Psoas muscle (tissue), 8 donors: ENCODE results near the gene ZNF771. TPM values are rescaled to one million over a fixed set of nuclear protein-coding genes. Genes with fewer than 3 reads are reported as not detected.
A peak's percentile ranks its signal among the peaks of the same experiment; 100 is the strongest.
"Not testable (repeated sequence)": the region's sequence is repeated elsewhere in the genome, so short reads cannot be mapped to it uniquely, and the experiment has no call there.

Source experiments
- ATAC-seq, 4 donors: fragments of 200-7000 bp; cut with Tn5 transposase; one replicate each; pipeline ENCODE4 v1.9.1; 2020; ENCODE audit warnings: moderate library complexity in 3 of 4, mild to moderate bottlenecking in 2 of 4
- DNase-seq, 2 donors: peaks; one replicate each; pipeline ENCODE4 v3.0.0-alpha.2; 2020
- H3K27ac ChIP-seq: fragments of 200-600 bp; one replicate; pipeline ENCODE4 v1.8.0; 2022
- H3K27me3 ChIP-seq, 3 donors: fragments of 200-600 bp in 1 of 3; one replicate each; pipeline versions ENCODE4 v1.6.1 to v1.8.0; 2013 to 2022; ENCODE audit warnings: low read length in 2 of 3, mild to moderate bottlenecking in 2 of 3, moderate library complexity in 1 of 3; ENCODE audit not compliant: insufficient read depth in 3 of 3
- H3K36me3 ChIP-seq, 2 donors: fragments of 200-600 bp in 1 of 2; one replicate each; pipeline versions ENCODE4 v1.6.1 to v1.8.0; 2013 to 2022; ENCODE audit warnings: low read depth in 1 of 2, mild to moderate bottlenecking in 1 of 2, moderate library complexity in 1 of 2; ENCODE audit not compliant: insufficient read depth in 1 of 2
- H3K4me1 ChIP-seq: fragments of 200-600 bp; one replicate; pipeline ENCODE4 v1.8.0; 2022
- H3K4me3 ChIP-seq: fragments of 200-600 bp; one replicate; pipeline ENCODE4 v1.8.0; 2022; ENCODE audit warnings: mild to moderate bottlenecking
- H3K9me3 ChIP-seq: fragments of 200-600 bp; one replicate; pipeline ENCODE4 v1.8.0; 2022
- CTCF ChIP-seq: fragments of 200-600 bp; IDR thresholded peaks from one replicate; pipeline ENCODE4 v1.8.0; 2022; ENCODE audit warnings: antibody characterized with exemption
- WGBS, 3 donors: extraction: QIAGEN DNeasy Blood & Tissue Kit; methylation state at CpG; one replicate each; pipeline versions ENCODE4 v1.1.6 to v1.1.7; 2013; 5-methylcytosine and 5-hydroxymethylcytosine counted together
- intact Hi-C, 2 donors: fragments of 100-400 bp; cut with DNase I; formaldehyde crosslinking; loops; one replicate each; pipeline versions ENCODE4 v1.11.0 to v1.14.2; 2022
- polyA plus RNA-seq, 3 donors: library from polyadenylated mRNA; stranded (reverse); fragments of 200-250 nt; gene quantifications; one replicate each; pipeline ENCODE4 v1.2.3, GENCODE V29; 2013
- total RNA-seq, 4 donors: library from RNA; stranded (reverse); fragmentation: NEBNext Ultra II Directional in 2 of 4; extraction: Animal tissue kit (Norgen Biotek cat#: 25700) in 2 of 4; gene quantifications; one replicate each; pipeline versions ENCODE4 v1.2.1 to v1.2.4, GENCODE V29; 2021 to 2023
- donor health status: healthy with polysubstance abuse.
- donor health status: DM: no; HTN: no; CAD: no; lungs with moderate emphysema.
- donor health status: Bipolar disorder and iron deficiency.
- donor health status: healthy.
- donor health status: DM: yes; HTN: yes; CAD: no.
- donor health status: DM: no; HTN: no; CAD: no.
- donor health status: DM: no; HTN: no; CAD: no.
- donor health status: DM: yes; HTN: yes; CAD: no.

Gene ZNF771
- total and polyA plus RNA-seq, 7 donors: 4.8 to 14.6 (median 7.4) TPM

GRCh38 chr16:30458561-30459394 lies 51.4 kb downstream of the ZNF771 start:
- 76 to 80% (median 77%) methylated on average over 22 of the region's 22 CpGs for WGBS, 3 donors
- no peaks in the 10 kb centered on the region for H3K36me3 ChIP-seq
- TF ChIP-seq CTCF: no peak
- H3K27me3 ChIP-seq: no peaks in the 10 kb centered on the region
- no peak overlapping the region for H3K27ac ChIP-seq
- H3K4me1 ChIP-seq: no peaks in the 10 kb centered on the region
- no peak overlapping the region for H3K4me3 ChIP-seq
- intact Hi-C loops: no loop called here
- no peaks in the 10 kb centered on the region for H3K9me3 ChIP-seq
- peak; percentile 19 to 54 for DNase-seq
- ATAC-seq: no peak

GRCh38 chr16:30459456-30459855 lies 52.0 kb downstream of the ZNF771 start:
- DNase-seq: no peak
- intact Hi-C loops: no loop called here
- H3K9me3 ChIP-seq: no peaks in the 10 kb centered on the region
- no peak for TF ChIP-seq CTCF
- no peaks in the 10 kb centered on the region for H3K4me1 ChIP-seq
- WGBS, 3 donors: 72 to 73% (median 73%) methylated on average over 11 of the region's 11 CpGs
- H3K27me3 ChIP-seq: no peaks in the 10 kb centered on the region
- H3K4me3 ChIP-seq: no peak overlapping the region
- no peaks in the 10 kb centered on the region for H3K36me3 ChIP-seq
- no peak for ATAC-seq
- H3K27ac ChIP-seq: no peak overlapping the region

GRCh38 chr16:30461426-30461825 lies 54.0 kb downstream of the ZNF771 start:
- H3K27ac ChIP-seq, intact Hi-C loops, H3K4me1 ChIP-seq, ATAC-seq, H3K27me3 ChIP-seq, H3K4me3 ChIP-seq, DNase-seq, H3K36me3 ChIP-seq, H3K9me3 ChIP-seq: not testable (repeated sequence)
- 84 to 86% (median 85%) methylated on average over 5 of the region's 5 CpGs for WGBS, 3 donors

GRCh38 chr16:30464078-30464477 lies 56.7 kb downstream of the ZNF771 start:
- Histone ChIP-seq H3K4me1 (no peaks in the 10 kb centered on the region), H3K9me3 (no peaks in the 10 kb centered on the region), H3K36me3 (no peaks in the 10 kb centered on the region), H3K27ac (no peak overlapping the region), H3K27me3 (no peaks in the 10 kb centered on the region), H3K4me3 (no peak overlapping the region)
- intact Hi-C loops: no loop called here
- WGBS, 3 donors: 90 to 95% (median 90%) methylated on average over 7 of the region's 7 CpGs
- DNase-seq (no peak), ATAC-seq (no peak)
- no peak for TF ChIP-seq CTCF

Other genes with a start within 250 kb of the ZNF771 start
- 1 to 10 TPM; 4.0 to 6.8 (median 6.3) TPM for gene CORO1A, start 224.0 kb upstream of the ZNF771 start, total RNA-seq
- gene CORO1A, start 224.0 kb upstream of the ZNF771 start, polyA plus RNA-seq: 1 to 10 TPM; 2.7 to 6.5 (median 3.0) TPM
- 10 to 100 TPM; 54.0 to 69.1 (median 60.3) TPM for gene BOLA2B, start 213.9 kb upstream of the ZNF771 start, total RNA-seq
- gene BOLA2B, start 213.9 kb upstream of the ZNF771 start, polyA plus RNA-seq: 100 to 1,000 TPM; 177 to 700 (median 243) TPM
- 10 to 100 TPM; 21.6 to 45.2 (median 38.3) TPM for gene SLX1A, start 213.7 kb upstream of the ZNF771 start, total RNA-seq
- 10 to 100 TPM in 2 of 3 donors, 1 to 10 TPM in 1; 9.2 to 43.3 (median 31.0) TPM for gene SLX1A, start 213.7 kb upstream of the ZNF771 start, polyA plus RNA-seq
- gene SULT1A3, start 208.4 kb upstream of the ZNF771 start, total RNA-seq: 1 to 10 TPM; 4.2 to 5.5 (median 4.7) TPM
- 1 to 10 TPM; 2.7 to 4.6 (median 3.4) TPM for gene SULT1A3, start 208.4 kb upstream of the ZNF771 start, polyA plus RNA-seq
- gene NPIPB13, start 159.1 kb upstream of the ZNF771 start, total RNA-seq: 1 to 10 TPM; 3.0 to 6.5 (median 5.0) TPM
- gene NPIPB13, start 159.1 kb upstream of the ZNF771 start, polyA plus RNA-seq: 1 to 10 TPM; 1.8 to 2.2 (median 2.0) TPM
- 10 to 100 TPM; 38.9 to 65.0 (median 49.6) TPM for gene CD2BP2, start 52.3 kb upstream of the ZNF771 start, total RNA-seq
- 10 to 100 TPM; 31.0 to 61.8 (median 55.6) TPM for gene CD2BP2, start 52.3 kb upstream of the ZNF771 start, polyA plus RNA-seq
- 10 to 100 TPM; 30.1 to 50.0 (median 34.1) TPM for gene TBC1D10B, start 37.1 kb upstream of the ZNF771 start, total RNA-seq
- 10 to 100 TPM; 24.5 to 45.0 (median 26.4) TPM for gene TBC1D10B, start 37.1 kb upstream of the ZNF771 start, polyA plus RNA-seq
- 1,000 to 10,000 TPM; 1,414 to 6,743 (median 2,777) TPM for gene MYL11, start 32.8 kb upstream of the ZNF771 start, total RNA-seq
- gene MYL11, start 32.8 kb upstream of the ZNF771 start, polyA plus RNA-seq: 1,000 to 10,000 TPM in 2 of 3 donors, 100 to 1,000 TPM in 1; 636 to 4,264 (median 2,548) TPM
- 1 to 10 TPM in 2 of 4 donors, under 1 TPM in 2; 0.34 to 1.8 (median 0.90) TPM for gene SEPTIN1, start 25.0 kb upstream of the ZNF771 start, total RNA-seq
- gene SEPTIN1, start 25.0 kb upstream of the ZNF771 start, polyA plus RNA-seq: under 1 TPM; 0.22 to 0.51 (median 0.28) TPM
- gene ZNF48, start 12.2 kb upstream of the ZNF771 start, total RNA-seq: 1 to 10 TPM; 2.8 to 7.8 (median 5.6) TPM
- gene ZNF48, start 12.2 kb upstream of the ZNF771 start, polyA plus RNA-seq: 1 to 10 TPM; 2.3 to 7.4 (median 3.2) TPM
- 10 to 100 TPM; 23.3 to 54.4 (median 33.9) TPM for gene DCTPP1, start 22.4 kb downstream of the ZNF771 start, total RNA-seq
- gene DCTPP1, start 22.4 kb downstream of the ZNF771 start, polyA plus RNA-seq: 10 to 100 TPM; 42.2 to 84.2 (median 52.7) TPM
- gene SEPHS2, start 38.3 kb downstream of the ZNF771 start, total RNA-seq: 10 to 100 TPM; 25.4 to 61.4 (median 46.9) TPM
- 10 to 100 TPM; 39.0 to 96.7 (median 63.8) TPM for gene SEPHS2, start 38.3 kb downstream of the ZNF771 start, polyA plus RNA-seq
- 1 to 10 TPM; 1.1 to 3.0 (median 2.3) TPM for gene ITGAL, start 65.1 kb downstream of the ZNF771 start, total RNA-seq
- gene ITGAL, start 65.1 kb downstream of the ZNF771 start, polyA plus RNA-seq: under 1 TPM; 0.21 to 0.29 (median 0.27) TPM
- gene ZNF768, start 119.0 kb downstream of the ZNF771 start, total RNA-seq: 10 to 100 TPM; 54.5 to 67.2 (median 60.2) TPM
- gene ZNF768, start 119.0 kb downstream of the ZNF771 start, polyA plus RNA-seq: 100 to 1,000 TPM in 1 of 3 donors, 10 to 100 TPM in 2; 49.0 to 125 (median 91.2) TPM
- gene ZNF747, start 127.3 kb downstream of the ZNF771 start, total RNA-seq: 10 to 100 TPM in 1 of 4 donors, 1 to 10 TPM in 3; 6.4 to 16.4 (median 8.9) TPM
- gene ZNF747, start 127.3 kb downstream of the ZNF771 start, polyA plus RNA-seq: 10 to 100 TPM in 1 of 3 donors, 1 to 10 TPM in 2; 6.8 to 16.3 (median 7.9) TPM
- gene ZNF764, start 150.8 kb downstream of the ZNF771 start, total RNA-seq: 1 to 10 TPM; 2.7 to 8.7 (median 5.2) TPM
- 1 to 10 TPM; 1.9 to 5.1 (median 3.0) TPM for gene ZNF764, start 150.8 kb downstream of the ZNF771 start, polyA plus RNA-seq
- gene ZNF688, start 164.1 kb downstream of the ZNF771 start, total RNA-seq: 10 to 100 TPM; 11.7 to 21.2 (median 16.5) TPM
- 10 to 100 TPM; 11.1 to 15.6 (median 13.5) TPM for gene ZNF688, start 164.1 kb downstream of the ZNF771 start, polyA plus RNA-seq
- gene ZNF785, start 178.1 kb downstream of the ZNF771 start, total RNA-seq: 1 to 10 TPM; 3.4 to 5.4 (median 3.9) TPM
- 1 to 10 TPM; 1.3 to 2.8 (median 1.5) TPM for gene ZNF785, start 178.1 kb downstream of the ZNF771 start, polyA plus RNA-seq
- gene ZNF689, start 202.8 kb downstream of the ZNF771 start, total RNA-seq: 1 to 10 TPM; 3.4 to 9.6 (median 5.8) TPM
- gene ZNF689, start 202.8 kb downstream of the ZNF771 start, polyA plus RNA-seq: 1 to 10 TPM; 3.6 to 6.1 (median 5.4) TPM
- gene PRR14, start 243.4 kb downstream of the ZNF771 start, total RNA-seq: 10 to 100 TPM; 13.4 to 26.4 (median 15.9) TPM
- gene PRR14, start 243.4 kb downstream of the ZNF771 start, polyA plus RNA-seq: 10 to 100 TPM; 23.8 to 26.8 (median 25.5) TPM